Fibroblast of lung (primary cell): Measurements from ENCODE around the gene DCST2. TPM values are rescaled to one million over a fixed set of nuclear protein-coding genes. Genes with fewer than 3 reads are reported as not detected.

Experiments
- DNase-seq, 2 donors: peaks; one replicate each; pipeline versions ENCODE4 v3.0.0 to v3.0.0-alpha.2; 2010; ENCODE audit warnings: low read depth in 2 of 2
- H2AFZ ChIP-seq: 2 replicates; pipeline ENCODE4 v1.5.1; 2012; ENCODE audit warnings: low read length, control low read depth, inconsistent platforms
- H3K27ac ChIP-seq: 2 replicates; pipeline ENCODE4 v1.5.1; 2011; ENCODE audit warnings: low read length, control low read depth; ENCODE audit not compliant: insufficient read depth
- H3K27me3 ChIP-seq: 2 replicates; pipeline ENCODE4 v1.5.1; 2011; ENCODE audit warnings: mild to moderate bottlenecking, low read length; ENCODE audit not compliant: control insufficient read depth, insufficient read depth
- H3K36me3 ChIP-seq: 2 replicates; pipeline ENCODE4 v1.5.1; 2011; ENCODE audit warnings: low read length; ENCODE audit not compliant: control insufficient read depth, insufficient read depth
- H3K4me1 ChIP-seq: 2 replicates; pipeline ENCODE4 v1.5.1; 2011; ENCODE audit warnings: low read length; ENCODE audit not compliant: control insufficient read depth, insufficient read depth; ENCODE audit errors: extremely low read depth
- H3K4me2 ChIP-seq: 2 replicates; pipeline ENCODE4 v1.5.1; 2011; ENCODE audit warnings: low read length, control low read depth; ENCODE audit not compliant: insufficient read depth; ENCODE audit errors: extremely low read depth
- H3K4me3 ChIP-seq, 4 experiments: fragments of 200-600 bp in 1 of 4; sonication (generic) in 1 of 4; replicated peaks in 1 of 4; 2 replicates each; pipeline ENCODE4 v1.5.1; 2011 to 2016; ENCODE audit warnings: low read length in 4 of 4, low read depth in 3 of 4, mild to moderate bottlenecking in 3 of 4, control low read depth in 2 of 4, inconsistent platforms in 1 of 4, mixed read lengths in 1 of 4; ENCODE audit not compliant: insufficient read depth in 1 of 4; ENCODE audit errors: control extremely low read depth in 1 of 4
- H3K79me2 ChIP-seq: 2 replicates; pipeline ENCODE4 v1.5.1; 2012; ENCODE audit warnings: mild to moderate bottlenecking, low read length, inconsistent platforms; ENCODE audit not compliant: control insufficient read depth, insufficient read depth
- H3K9ac ChIP-seq: 2 replicates; pipeline ENCODE4 v1.5.1; 2011; ENCODE audit warnings: mild to moderate bottlenecking, low read length, control low read depth; ENCODE audit not compliant: insufficient read depth
- H3K9me3 ChIP-seq: 2 replicates; pipeline ENCODE4 v1.5.1; 2012; ENCODE audit warnings: low read depth, low read length; ENCODE audit not compliant: control insufficient read depth, insufficient read depth
- H4K20me1 ChIP-seq: 2 replicates; pipeline ENCODE4 v1.5.1; 2011; ENCODE audit warnings: low read length; ENCODE audit not compliant: control insufficient read depth, insufficient read depth; ENCODE audit errors: extremely low read depth
- CTCF ChIP-seq, 2 donors: IDR thresholded peaks in 1 of 2; conservative IDR thresholded peaks in 1 of 2; 1 replicate in 1 of 2; 2 replicates in 1 of 2; pipeline ENCODE4 v1.5.1; 2011 to 2012; ENCODE audit warnings: low read length in 2 of 2, control low read depth in 1 of 2, inconsistent platforms in 1 of 2, low read depth in 1 of 2, mild to moderate bottlenecking in 1 of 2
- EZH2 ChIP-seq: IDR thresholded peaks from 2 replicates; pipeline ENCODE4 v1.5.1; 2012; ENCODE audit warnings: low read length, control low read depth, mild to moderate bottlenecking; ENCODE audit errors: missing control alignments
- polyA plus RNA-seq, 2 donors: library from polyadenylated mRNA; depleted of rRNA in 1 of 2; stranded (reverse) in 1 of 2; unstranded in 1 of 2; fragments of >200 nt; gene quantifications; 2 replicates each; pipeline ENCODE4 v1.2.1, GENCODE V29; 2011 to 2012; ENCODE audit warnings: missing spikeins in 1 of 2
- total RNA-seq: library from RNA; depleted of rRNA; stranded (reverse); fragments of >200 nt; gene quantifications from 2 replicates; pipeline ENCODE4 v1.2.1, GENCODE V29; 2014

Gene DCST2
- total and polyA plus RNA-seq, 2 donors (not counting 1 experiment from before 2014, with no cell fraction given) = 0.06 to 0.17 TPM

GRCh38 chr1:155043793-155044192 is 10.2 kb upstream of the DCST2 start:
- DNase-seq = no peak
- Histone ChIP-seq H3K27me3 (peaks cover 6% of the 10 kb centered on the region), H3K79me2 (no peaks in the 10 kb centered on the region), H3K36me3 (no peaks in the 10 kb centered on the region), H3K4me1 (peaks cover 2% of the 10 kb centered on the region), H3K9me3 (no peaks in the 10 kb centered on the region), H3K4me2 (no peak overlapping the region), H3K27ac (no peak overlapping the region), H3K9ac (no peak overlapping the region), H4K20me1 (no peaks in the 10 kb centered on the region), H3K4me3 (no peak overlapping the region), H2AFZ (no peak overlapping the region)
- TF ChIP-seq CTCF (conservative IDR thresholded peaks at IDR 0.05 in 1 of 2, IDR thresholded peaks at IDR 0.05 in 1 of 2; ENCODE audit: low read depth in 1 of 2, low read length in 2 of 2) = no peak
- no peak for TF ChIP-seq EZH2

GRCh38 chr1:155043301-155043702 is 9.7 kb upstream of the DCST2 start:
- Histone ChIP-seq H3K27ac (no peak overlapping the region), H3K36me3 (no peaks in the 10 kb centered on the region)
- TF ChIP-seq EZH2 (no peak), CTCF (conservative IDR thresholded peaks at IDR 0.05 in 1 of 2, IDR thresholded peaks at IDR 0.05 in 1 of 2; ENCODE audit: low read depth in 1 of 2, low read length in 2 of 2) (no peak)

GRCh38 chr1:155042789-155043188 is 9.2 kb upstream of the DCST2 start:
- DNase-seq = no peak

More at GRCh38 chr1:155043301-155043702, 9.7 kb upstream of the DCST2 start:
- Histone ChIP-seq H3K27me3 (peaks cover 7% of the 10 kb centered on the region), H3K4me3 (no peak overlapping the region), H2AFZ (no peak overlapping the region), H3K4me2 (no peak overlapping the region), H3K4me1 (peaks cover 2% of the 10 kb centered on the region), H4K20me1 (no peaks in the 10 kb centered on the region), H3K9me3 (no peaks in the 10 kb centered on the region), H3K9ac (no peak overlapping the region), H3K79me2 (no peaks in the 10 kb centered on the region)
- DNase-seq = no peak

More at GRCh38 chr1:155042789-155043188, 9.2 kb upstream of the DCST2 start:
- H3K27me3 ChIP-seq = peaks cover 8% of the 10 kb centered on the region
- H3K27ac ChIP-seq = no peak overlapping the region
- H3K4me3 ChIP-seq = no peak overlapping the region
- no peaks in the 10 kb centered on the region for H4K20me1 ChIP-seq
- H3K4me2 ChIP-seq = no peak overlapping the region
- no peak for TF ChIP-seq CTCF (conservative IDR thresholded peaks at IDR 0.05 in 1 of 2, IDR thresholded peaks at IDR 0.05 in 1 of 2; ENCODE audit: low read depth in 1 of 2, low read length in 2 of 2)
- TF ChIP-seq EZH2 = no peak
- H3K9ac ChIP-seq = no peak overlapping the region
- no peaks in the 10 kb centered on the region for H3K36me3 ChIP-seq
- no peaks in the 10 kb centered on the region for H3K79me2 ChIP-seq
- H2AFZ ChIP-seq = no peak overlapping the region
- H3K4me1 ChIP-seq = peaks cover 2% of the 10 kb centered on the region
- no peaks in the 10 kb centered on the region for H3K9me3 ChIP-seq
